Measurements from ENCODE around the gene SLC39A3. TPM values are rescaled to one million over a fixed set of nuclear protein-coding genes. Genes with fewer than 3 reads are reported as not detected.

Gene SLC39A3
- total RNA-seq, 1 experiment from 2014 or later, result 33.2 TPM

GRCh38 chr19:2732157-2732725 is 7.6 kb downstream of the SLC39A3 start:
- H3K4me3 Mint-ChIP-seq (ENCODE audit: unreplicated experiment), result no peak overlapping the region
- H3K4me1 Mint-ChIP-seq (ENCODE audit: low read depth, unreplicated experiment), result no peaks in the 10 kb centered on the region
- Histone ChIP-seq H3K36me3 (ENCODE audit: control insufficient read depth, insufficient read depth, low read length) (no peaks in the 10 kb centered on the region), H3K9me3 (no peaks in the 10 kb centered on the region), H3K4me3 (ENCODE audit: low read depth, low read length) (no peak overlapping the region), H3K4me1 (no peaks in the 10 kb centered on the region), H3K27me3 (replicated peaks; ENCODE audit: control insufficient read depth, insufficient read depth, low read length) (no peaks in the 10 kb centered on the region)
- H3K36me3 Mint-ChIP-seq (ENCODE audit: insufficient read depth, unreplicated experiment), result no peaks in the 10 kb centered on the region
- H3K27ac Mint-ChIP-seq (ENCODE audit: unreplicated experiment), result no peak overlapping the region
- TF ChIP-seq CTCF (IDR thresholded peaks at IDR 0.05; ENCODE audit: insufficient read depth in 1 of 2, low read depth in 1 of 2, low read length in 1 of 2, severe bottlenecking in 1 of 2, unreplicated experiment in 1 of 2), result no peak
- intact Hi-C loops (cut with micrococcal nuclease; ENCODE audit: unreplicated experiment), result no loop called here
- H3K9me3 Mint-ChIP-seq (ENCODE audit: unreplicated experiment), result no peaks in the 10 kb centered on the region
- BruUV-seq (replicated peaks), result no TSS peak
- CTCF ChIA-PET, result no interaction called here
- POLR2A ChIA-PET, result interaction anchor here (0.5 kb wide), 1 partner anchor 12 kb away, joined by 5 read pairs; no protein-coding TSS in a partner anchor
- no peak for DNase-seq
- H3K27me3 Mint-ChIP-seq (ENCODE audit: insufficient read depth, unreplicated experiment), result no peaks in the 10 kb centered on the region

- H3K4me1 ChIP-seq, result no peaks in the 10 kb centered on the region
- no peaks in the 10 kb centered on the region for H3K36me3 ChIP-seq (ENCODE audit: control insufficient read depth, insufficient read depth, low read length)
- intact Hi-C loops (cut with micrococcal nuclease; ENCODE audit: unreplicated experiment), result no loop called here
- Mint-ChIP-seq H3K27me3 (ENCODE audit: insufficient read depth, unreplicated experiment) (no peaks in the 10 kb centered on the region), H3K4me1 (ENCODE audit: low read depth, unreplicated experiment) (no peaks in the 10 kb centered on the region), H3K9me3 (ENCODE audit: unreplicated experiment) (no peaks in the 10 kb centered on the region), H3K4me3 (ENCODE audit: unreplicated experiment) (no peak overlapping the region), H3K27ac (ENCODE audit: unreplicated experiment) (no peak overlapping the region), H3K36me3 (ENCODE audit: insufficient read depth, unreplicated experiment) (no peaks in the 10 kb centered on the region)
- BruUV-seq (replicated peaks), result no TSS peak
- TF ChIP-seq CTCF (IDR thresholded peaks at IDR 0.05; ENCODE audit: insufficient read depth in 1 of 2, low read depth in 1 of 2, low read length in 1 of 2, severe bottlenecking in 1 of 2, unreplicated experiment in 1 of 2), result no peak
- no peak for DNase-seq
- ChIA-PET POLR2A (no interaction called here), CTCF (no interaction called here)
- no peaks in the 10 kb centered on the region for H3K9me3 ChIP-seq
- no peaks in the 10 kb centered on the region for H3K27me3 ChIP-seq (replicated peaks; ENCODE audit: control insufficient read depth, insufficient read depth, low read length)
- H3K4me3 ChIP-seq (ENCODE audit: low read depth, low read length), result no peak overlapping the region
Measured at GRCh38 chr19:2731181-2731995, 8.4 kb downstream of the SLC39A3 start.

- H3K4me3 Mint-ChIP-seq (ENCODE audit: unreplicated experiment), result no peak overlapping the region
- DNase-seq, result no peak
- no peak overlapping the region for H3K27ac Mint-ChIP-seq (ENCODE audit: unreplicated experiment)
- Histone ChIP-seq H3K4me3 (ENCODE audit: low read depth, low read length) (no peak overlapping the region), H3K27me3 (replicated peaks; ENCODE audit: control insufficient read depth, insufficient read depth, low read length) (no peaks in the 10 kb centered on the region), H3K4me1 (no peaks in the 10 kb centered on the region), H3K9me3 (no peaks in the 10 kb centered on the region), H3K36me3 (ENCODE audit: control insufficient read depth, insufficient read depth, low read length) (no peaks in the 10 kb centered on the region)
- no peaks in the 10 kb centered on the region for H3K36me3 Mint-ChIP-seq (ENCODE audit: insufficient read depth, unreplicated experiment)
- TF ChIP-seq CTCF (IDR thresholded peaks at IDR 0.05; ENCODE audit: insufficient read depth in 1 of 2, low read depth in 1 of 2, low read length in 1 of 2, severe bottlenecking in 1 of 2, unreplicated experiment in 1 of 2), result no peak
- BruUV-seq (replicated peaks), result no TSS peak
- POLR2A ChIA-PET, result no interaction called here
- peaks cover 2% of the 10 kb centered on the region for H3K27me3 Mint-ChIP-seq (ENCODE audit: insufficient read depth, unreplicated experiment)
- H3K4me1 Mint-ChIP-seq (ENCODE audit: low read depth, unreplicated experiment), result no peaks in the 10 kb centered on the region
- CTCF ChIA-PET, result interaction anchor here (0.7 kb wide), 1 partner anchor 253 kb away, joined by 3 read pairs; no protein-coding TSS in a partner anchor
- no peaks in the 10 kb centered on the region for H3K9me3 Mint-ChIP-seq (ENCODE audit: unreplicated experiment)
- intact Hi-C loops (cut with micrococcal nuclease; ENCODE audit: unreplicated experiment), result no loop called here
Measured at GRCh38 chr19:2729943-2730818, 9.6 kb downstream of the SLC39A3 start.

All from Caco-2 (cell line).